ENCODE results near the gene NOS1.

DNA sequence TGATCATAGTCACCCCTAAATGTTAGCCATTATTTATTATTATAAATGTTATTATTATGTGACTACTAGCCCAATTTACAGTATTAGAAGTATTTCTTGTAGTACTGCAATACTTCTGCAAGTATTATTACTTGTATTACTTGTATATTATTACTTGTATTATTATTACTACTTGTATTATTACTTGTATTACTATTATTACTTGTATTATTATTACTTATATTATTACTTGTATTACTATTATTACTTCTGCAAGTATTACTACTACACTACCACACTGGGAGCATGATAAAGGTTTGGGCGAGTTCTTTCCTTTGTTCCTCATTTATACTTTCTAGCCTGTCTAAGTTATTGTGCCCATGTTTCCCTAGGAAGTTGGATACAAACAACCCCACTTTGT lies 67.9 kb downstream of the NOS1 start:
- TF ChIP-seq CTCF (conservative IDR thresholded peaks at IDR 0.05; ENCODE audit: low read length): no peak
- TF ChIP-seq EZH2phosphoT487 (IDR thresholded peaks at IDR 0.05; ENCODE audit: borderline replicate concordance, low read depth, low read length): no peak
